ENCODE data around the gene KIF6.

- TF ChIP-seq EZH2 (IDR thresholded peaks at IDR 0.05) (peak; percentile 91), CTCF (IDR thresholded peaks at IDR 0.05) (peak; percentile 32)
Measured at GRCh38 chr6:39313526-39314272, 411.5 kb downstream of the KIF6 start.

Measured in neural progenitor cell (in vitro differentiated cells).